Prostate gland (tissue), 2 donors: ENCODE data around the gene R3HDM4.

Experiments
- CTCF ChIP-seq, 4 experiments: fragments of 200-600 bp in 2 of 4; fragments of 450-650 bp in 2 of 4; sonication (generic) in 2 of 4; IDR thresholded peaks; 1 replicate in 3 of 4; 2 replicates in 1 of 4; pipeline ENCODE4 v1.5.1; 2016 to 2019; ENCODE audit warnings: antibody characterized with exemption in 4 of 4, mild to moderate bottlenecking in 2 of 4, moderate library complexity in 2 of 4
- POLR2A ChIP-seq: fragments of 450-650 bp; IDR thresholded peaks from one replicate; pipeline ENCODE4 v1.6.1; 2016; ENCODE audit warnings: antibody characterized with exemption, mild to moderate bottlenecking
- POLR2AphosphoS5 ChIP-seq: sonication (generic); formaldehyde crosslinking; IDR thresholded peaks from one replicate; pipeline ENCODE4 v1.6.1; 2017; ENCODE audit warnings: antibody characterized with exemption

GRCh38 chr19:861141-861755 lies 51.8 kb downstream of the R3HDM4 start:
- TF ChIP-seq CTCF (IDR thresholded peaks at IDR 0.05), result no peak
- no peak for TF ChIP-seq POLR2A
- no peak for TF ChIP-seq POLR2AphosphoS5
